ENCODE data around the gene HECTD4.

Gene HECTD4

GRCh38 chr12:112425582-112426382 lies 43.6 kb upstream of the HECTD4 start:
- H4K20me1 ChIP-seq (ENCODE audit: insufficient read depth), result no peaks in the 10 kb centered on the region; the same call in 1 of the 2 replicates

DNA sequence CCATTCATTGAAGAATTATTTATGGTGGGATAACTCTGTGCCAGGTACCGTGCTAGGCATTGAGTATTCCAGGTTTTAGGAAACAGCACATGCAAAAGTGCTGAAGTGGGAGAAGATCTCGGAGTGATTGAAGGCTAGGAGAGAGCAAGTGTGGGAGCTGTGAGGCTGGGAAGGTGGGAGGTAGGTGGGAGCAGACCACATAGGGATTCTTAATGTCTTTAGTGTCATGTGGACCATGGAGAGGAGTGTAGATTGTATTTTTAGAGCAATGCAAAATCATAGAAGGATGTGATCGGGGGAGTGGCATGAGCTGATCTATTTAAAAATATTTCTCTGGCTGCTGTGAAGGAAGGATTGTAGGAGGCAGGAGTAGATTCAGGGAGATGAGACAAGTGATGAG lies 41.9 kb upstream of the HECTD4 start:
- Histone ChIP-seq H3K4me2 (no peak overlapping the region), H2AFZ (ENCODE audit: low read depth) (no peak overlapping the region), H3K79me2 (ENCODE audit: insufficient read depth, low read depth) (peaks cover 56% of the 10 kb centered on the region), H3K27me3 (ENCODE audit: insufficient read depth, low read depth) (no peaks in the 10 kb centered on the region), H4K20me1 (ENCODE audit: insufficient read depth) (no peaks in the 10 kb centered on the region; the same call in 1 of the 2 replicates), H3K27ac (no peak overlapping the region), H3K4me3 (IDR thresholded peaks at IDR 0.05; ENCODE audit: insufficient read depth, low read depth, low read length) (no peak overlapping the region), H3K9ac (no peak overlapping the region), H3K36me3 (ENCODE audit: insufficient read depth) (no peaks in the 10 kb centered on the region), H3K4me1 (ENCODE audit: low read depth, poor library complexity, severe bottlenecking) (peaks cover 25% of the 10 kb centered on the region)
- TF ChIP-seq CTCF (conservative IDR thresholded peaks at IDR 0.05; ENCODE audit: low read depth, low read length), result no peak

More at GRCh38 chr12:112425582-112426382, 43.6 kb upstream of the HECTD4 start:
- H3K4me3 ChIP-seq (IDR thresholded peaks at IDR 0.05; ENCODE audit: insufficient read depth, low read depth, low read length), result no peak overlapping the region
- no peak overlapping the region for H3K4me2 ChIP-seq
- no peak overlapping the region for H3K9ac ChIP-seq
- H2AFZ ChIP-seq (ENCODE audit: low read depth), result no peak overlapping the region
- no peaks in the 10 kb centered on the region for H3K27me3 ChIP-seq (ENCODE audit: insufficient read depth, low read depth)
- H3K36me3 ChIP-seq (ENCODE audit: insufficient read depth), result no peaks in the 10 kb centered on the region
- H3K4me1 ChIP-seq (ENCODE audit: low read depth, poor library complexity, severe bottlenecking), result peaks cover 14% of the 10 kb centered on the region
- H3K79me2 ChIP-seq (ENCODE audit: insufficient read depth, low read depth), result peaks cover 47% of the 10 kb centered on the region; the same call in 1 of the 2 replicates
- TF ChIP-seq CTCF (conservative IDR thresholded peaks at IDR 0.05; ENCODE audit: low read depth, low read length), result no peak
- H3K27ac ChIP-seq, result no peak overlapping the region

DNA sequence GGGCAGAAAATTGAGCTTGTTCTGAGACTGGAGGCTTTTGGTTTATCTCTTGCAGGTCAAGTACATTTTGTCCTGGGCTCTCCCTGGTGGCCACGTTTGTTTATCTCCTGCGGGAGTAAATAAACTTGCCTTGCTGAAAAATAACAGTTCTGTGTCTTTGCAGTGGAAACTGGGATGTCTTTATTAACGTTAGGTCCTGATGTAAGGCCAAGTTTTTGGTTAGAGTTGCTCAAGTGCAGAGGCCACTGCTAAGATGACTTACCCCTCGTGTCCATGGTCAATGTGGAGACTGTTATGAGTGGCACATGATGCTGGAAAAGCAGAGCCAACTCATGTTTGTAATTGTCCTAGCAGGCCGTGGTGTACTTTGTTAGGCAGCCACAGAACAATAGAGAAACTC lies 40.3 kb upstream of the HECTD4 start:
- no peak for TF ChIP-seq CTCF (conservative IDR thresholded peaks at IDR 0.05; ENCODE audit: low read depth, low read length)

DNA sequence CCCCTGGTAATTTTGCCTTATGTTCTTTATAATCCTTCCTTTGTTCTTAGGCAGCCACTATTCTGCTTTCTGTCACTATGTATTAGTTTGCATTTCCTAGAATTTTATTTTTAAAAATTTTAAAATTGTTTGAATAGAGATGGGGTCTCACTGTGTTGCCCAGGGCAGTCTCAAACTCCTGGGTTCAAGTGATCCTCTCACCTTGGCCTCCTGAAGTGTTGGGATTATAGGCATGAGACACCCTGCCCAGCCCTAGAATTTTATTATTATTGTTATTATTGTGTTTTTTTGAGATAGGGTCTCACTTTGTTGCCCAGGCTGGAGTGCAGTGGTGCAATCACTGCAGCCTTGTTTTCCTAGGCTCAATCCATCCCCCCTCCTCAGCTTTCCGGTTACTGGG lies 39.1 kb upstream of the HECTD4 start:
- no peak overlapping the region for H3K27ac ChIP-seq
- H3K4me2 ChIP-seq, result no peak overlapping the region
- no peaks in the 10 kb centered on the region; the same call in 1 of the 2 replicates for H4K20me1 ChIP-seq (ENCODE audit: insufficient read depth)
- no peak overlapping the region for H3K4me3 ChIP-seq (IDR thresholded peaks at IDR 0.05; ENCODE audit: insufficient read depth, low read depth, low read length)
- no peak for TF ChIP-seq CTCF (conservative IDR thresholded peaks at IDR 0.05; ENCODE audit: low read depth, low read length)
- H3K9ac ChIP-seq, result no peak overlapping the region
- peaks cover 52% of the 10 kb centered on the region for H3K79me2 ChIP-seq (ENCODE audit: insufficient read depth, low read depth)
- H3K4me1 ChIP-seq (ENCODE audit: low read depth, poor library complexity, severe bottlenecking), result peaks cover 25% of the 10 kb centered on the region
- no peaks in the 10 kb centered on the region for H3K36me3 ChIP-seq (ENCODE audit: insufficient read depth)
- no peak overlapping the region for H2AFZ ChIP-seq (ENCODE audit: low read depth)
- H3K27me3 ChIP-seq (ENCODE audit: insufficient read depth, low read depth), result no peaks in the 10 kb centered on the region

More for the DNA sequence above, 40.3 kb upstream of the HECTD4 start:
- Histone ChIP-seq H3K27ac (no peak overlapping the region), H3K36me3 (ENCODE audit: insufficient read depth) (no peaks in the 10 kb centered on the region), H3K79me2 (ENCODE audit: insufficient read depth, low read depth) (peaks cover 56% of the 10 kb centered on the region), H3K4me1 (ENCODE audit: low read depth, poor library complexity, severe bottlenecking) (peaks cover 25% of the 10 kb centered on the region), H3K27me3 (ENCODE audit: insufficient read depth, low read depth) (no peaks in the 10 kb centered on the region), H3K4me2 (no peak overlapping the region), H3K4me3 (IDR thresholded peaks at IDR 0.05; ENCODE audit: insufficient read depth, low read depth, low read length) (no peak overlapping the region), H3K9ac (no peak overlapping the region), H2AFZ (ENCODE audit: low read depth) (no peak overlapping the region), H4K20me1 (ENCODE audit: insufficient read depth) (no peaks in the 10 kb centered on the region; the same call in 1 of the 2 replicates)

Data from KMS-11 (cell line).